Astrocyte of the cerebellum (primary cell): ENCODE data around the gene DGCR8.

Source experiments
- DNase-seq: peaks from one replicate; pipeline ENCODE4 v3.0.0-alpha.2; 2011; ENCODE audit warnings: low read depth
- H3K4me3 ChIP-seq: 2 replicates; pipeline ENCODE4 v1.5.1; 2011; ENCODE audit warnings: mild to moderate bottlenecking, low read depth, low read length, moderate library complexity
- CTCF ChIP-seq: IDR thresholded peaks from 2 replicates; pipeline ENCODE4 v1.5.1; 2012; ENCODE audit warnings: low read length, low read depth, moderate library complexity, mild to moderate bottlenecking; ENCODE audit errors: missing control alignments
- in situ Hi-C: cut with HindIII; loops from 2 replicates; pipeline ENCODE4 v1.10.0; 2017; ENCODE audit warnings: low sequenced_read_pairs

DGCR8 gene

GRCh38 chr22:20121856-20122415 lies 41.9 kb downstream of the DGCR8 start:
- in situ Hi-C loops: no loop called here
- no peak for DNase-seq
- TF ChIP-seq CTCF: no peak
- no peak overlapping the region for H3K4me3 ChIP-seq

- no peak for TF ChIP-seq CTCF
- no peak for DNase-seq
- no peak overlapping the region for H3K4me3 ChIP-seq
- in situ Hi-C loops: no loop called here
Measured at GRCh38 chr22:20123366-20124082, 43.5 kb downstream of the DGCR8 start.

- in situ Hi-C loops: no loop called here
- DNase-seq: no peak
- no peak for TF ChIP-seq CTCF
- H3K4me3 ChIP-seq: no peak overlapping the region
Measured at GRCh38 chr22:20124083-20124787, 44.2 kb downstream of the DGCR8 start.

- TF ChIP-seq CTCF: no peak
- DNase-seq: no peak
Measured at GRCh38 chr22:20125201-20126174, 45.4 kb downstream of the DGCR8 start.

GRCh38 chr22:20126284-20127029 lies 46.4 kb downstream of the DGCR8 start:
- H3K4me3 ChIP-seq: no peak overlapping the region
- no peak for TF ChIP-seq CTCF
- no peak for DNase-seq
- in situ Hi-C loops: no loop called here

More at GRCh38 chr22:20125201-20126174, 45.4 kb downstream of the DGCR8 start:
- H3K4me3 ChIP-seq: no peak overlapping the region
- in situ Hi-C loops: no loop called here
